HepG2 (cell line): ENCODE results near the gene CISD3. TPM values are rescaled to one million over a fixed set of nuclear protein-coding genes. Genes with fewer than 3 reads are reported as not detected.
A peak's percentile ranks its signal among the peaks of the same experiment; 100 is the strongest.

Experiments
- ATAC-seq: fragments of 200-7000 bp; cut with Tn5 transposase; 3 replicates; pipeline ENCODE4 v1.9.1; 2020; ENCODE audit warnings: mild to moderate bottlenecking, moderate library complexity
- BruUV-seq: library from RNA; stranded (reverse); fragments of 400-500 nt; replicated peaks from 2 replicates; lab custom pipeline; 2021; lab: Mats Ljungman, UMichigan
- CTCF ChIA-PET: fragments of 300-600 bp; formaldehyde crosslinking; extraction: SDS; loops from one replicate; lab custom pipeline; 2021; ENCODE audit warnings: low total read pairs, inconsistent platforms, low intra/inter-chr PET ratio; lab: Yijun Ruan, JAX
- POLR2A ChIA-PET: fragments of 350-600 bp; sonication (Branson Sonifier 250); formaldehyde crosslinking; loops from one replicate; lab custom pipeline; 2020; ENCODE audit warnings: antibody characterized with exemption, inconsistent platforms; lab: Yijun Ruan, JAX
- DNase-seq: peaks from one replicate; pipeline ENCODE4 v3.0.0-alpha.2; 2015; ENCODE audit warnings: low spot score
- FAIRE-seq: peaks from 3 replicates; lab custom pipeline; 2011; peaks lifted over from hg19 to GRCh38; lab: Jason Lieb, UNC
- H2AFZ ChIP-seq: one replicate; pipeline ENCODE4 v1.6.1; 2011; ENCODE audit warnings: low read length, inconsistent platforms
- H3K27ac ChIP-seq: fragments of 300-600 bp; 3 replicates; pipeline ENCODE4 v1.8.0; 2011; ENCODE audit warnings: mixed run types, mild to moderate bottlenecking, mixed read lengths, low read length, inconsistent platforms; ENCODE audit not compliant: insufficient read depth; ENCODE audit errors: extremely low read length
- H3K27me3 ChIP-seq, 2 experiments: fragments of 200-600 bp in 1 of 2; 2 replicates in 1 of 2; 3 replicates in 1 of 2; pipeline versions ENCODE4 v1.6.0 to v1.8.0; 2011; ENCODE audit warnings: low read length in 2 of 2, mild to moderate bottlenecking in 2 of 2, moderate library complexity in 2 of 2, inconsistent platforms in 1 of 2; ENCODE audit not compliant: insufficient read depth in 2 of 2, control insufficient read depth in 1 of 2
- H3K36me3 ChIP-seq, 2 experiments: fragments of 200-600 bp in 1 of 2; replicated peaks in 1 of 2; 2 replicates in 1 of 2; 3 replicates in 1 of 2; pipeline versions ENCODE4 v1.5.1 to v1.8.0; 2011; ENCODE audit warnings: low read length in 2 of 2, inconsistent platforms in 1 of 2; ENCODE audit not compliant: insufficient read depth in 2 of 2, control insufficient read depth in 1 of 2
- H3K4me1 ChIP-seq: 2 replicates; pipeline ENCODE4 v1.5.1; 2012; ENCODE audit warnings: low read length, inconsistent platforms; ENCODE audit not compliant: insufficient read depth
- H3K4me2 ChIP-seq: 2 replicates; pipeline ENCODE4 v1.6.0; 2011; ENCODE audit warnings: low read depth, low read length, inconsistent platforms
- H3K4me3 ChIP-seq, 3 experiments: fragments of 200-600 bp in 1 of 3; sonication (generic), shearing (Covaris generic) in 1 of 3; replicated peaks in 1 of 3; 2 replicates each; pipeline ENCODE4 v1.5.1; 2011 to 2016; ENCODE audit warnings: low read length in 3 of 3, inconsistent platforms in 2 of 3, low read depth in 2 of 3, mild to moderate bottlenecking in 2 of 3, control low read depth in 1 of 3, mixed read lengths in 1 of 3; ENCODE audit not compliant: insufficient read depth in 1 of 3
- H3K79me2 ChIP-seq: one replicate; pipeline ENCODE4 v1.6.1; 2011; ENCODE audit warnings: low read length, inconsistent platforms; ENCODE audit not compliant: insufficient read depth
- H3K9ac ChIP-seq: 2 replicates; pipeline ENCODE4 v1.6.0; 2011; ENCODE audit warnings: mild to moderate bottlenecking, low read depth, low read length, inconsistent platforms; ENCODE audit not compliant: insufficient read depth
- H3K9me3 ChIP-seq: 2 replicates; pipeline ENCODE4 v1.5.1; 2012; ENCODE audit warnings: mild to moderate bottlenecking, low read length
- H4K20me1 ChIP-seq: 2 replicates; pipeline ENCODE4 v1.6.0; 2011; ENCODE audit warnings: inconsistent platforms, mild to moderate bottlenecking, low read length, moderate library complexity; ENCODE audit not compliant: insufficient read depth
- CEBPZ ChIP-seq: IDR thresholded peaks from 2 replicates; pipeline ENCODE4 v1.6.1; 2012; ENCODE audit warnings: low read length, improper control_type of control experiment
- ETV6 ChIP-seq: sonication (generic); formaldehyde crosslinking; conservative IDR thresholded peaks from 2 replicates; pipeline ENCODE4 v1.4.0; 2020; ENCODE audit warnings: missing genetic modification reagents
- FOSL2 ChIP-seq: sonication (generic); formaldehyde crosslinking; IDR thresholded peaks from 2 replicates; pipeline ENCODE4 v1.4.0; 2020; ENCODE audit warnings: missing genetic modification reagents
- FOXJ3 ChIP-seq: sonication (generic); formaldehyde crosslinking; IDR thresholded peaks from 2 replicates; pipeline ENCODE4 v1.4.0; 2020; ENCODE audit warnings: missing genetic modification reagents, mild to moderate bottlenecking, borderline replicate concordance
- FOXK2 ChIP-seq: fragments of 450-650 bp; IDR thresholded peaks from 2 replicates; pipeline ENCODE4 v1.6.1; 2016
- GATA4 ChIP-seq: sonication (generic); IDR thresholded peaks from 2 replicates; pipeline ENCODE4 v1.6.1; 2016; ENCODE audit warnings: antibody characterized with exemption, low read depth, borderline replicate concordance
- GATAD1 ChIP-seq: IDR thresholded peaks from 2 replicates; pipeline ENCODE4 v1.6.1; 2016; ENCODE audit warnings: missing genetic modification reagents, missing compliant biosample characterization
- KLF6 ChIP-seq: IDR thresholded peaks from 2 replicates; pipeline ENCODE4 v1.8.0; 2016; ENCODE audit warnings: missing biosample characterization, missing genetic modification reagents
- MYC ChIP-seq: sonication (generic); formaldehyde crosslinking; IDR thresholded peaks from 2 replicates; pipeline ENCODE4 v1.9.0; 2021; ENCODE audit warnings: missing genetic modification reagents, borderline replicate concordance
- STAT6 ChIP-seq: sonication (generic); formaldehyde crosslinking; IDR thresholded peaks from 2 replicates; pipeline ENCODE4 v1.4.0; 2020; ENCODE audit warnings: missing genetic modification reagents, mild to moderate bottlenecking, borderline replicate concordance
- ZBTB1 ChIP-seq: sonication (generic); formaldehyde crosslinking; IDR thresholded peaks from 2 replicates; pipeline ENCODE4 v1.4.0; 2020; ENCODE audit warnings: missing genetic modification reagents, borderline replicate concordance
- ZBTB46 ChIP-seq: sonication (generic); formaldehyde crosslinking; IDR thresholded peaks from 2 replicates; pipeline ENCODE4 v1.4.0; 2020; ENCODE audit warnings: mild to moderate bottlenecking, missing genetic modification reagents, borderline replicate concordance
- ZBTB7A ChIP-seq: sonication (generic); formaldehyde crosslinking; IDR thresholded peaks from 2 replicates; pipeline ENCODE4 v1.8.0; 2022; ENCODE audit warnings: mild to moderate bottlenecking, missing genetic modification reagents
- ZBTB7B ChIP-seq: sonication (generic); formaldehyde crosslinking; IDR thresholded peaks from 2 replicates; pipeline ENCODE4 v1.4.0; 2020; ENCODE audit warnings: missing genetic modification reagents
- ZNF235 ChIP-seq: sonication (generic); formaldehyde crosslinking; IDR thresholded peaks from 2 replicates; pipeline ENCODE4 v1.8.1; 2023; ENCODE audit warnings: mild to moderate bottlenecking, missing genetic modification reagents, borderline replicate concordance
- ZNF24 ChIP-seq: fragments of 450-650 bp; IDR thresholded peaks from 2 replicates; pipeline ENCODE4 v1.6.1; 2017; ENCODE audit warnings: antibody characterized with exemption, mild to moderate bottlenecking
- ZNF256 ChIP-seq: sonication (generic); formaldehyde crosslinking; conservative IDR thresholded peaks from 2 replicates; pipeline ENCODE4 v1.4.0; 2020; ENCODE audit warnings: missing genetic modification reagents
- ZNF317 ChIP-seq: sonication (generic); formaldehyde crosslinking; IDR thresholded peaks from 2 replicates; pipeline ENCODE4 v1.5.0; 2020; ENCODE audit warnings: mild to moderate bottlenecking, missing genetic modification reagents
- ZNF33B ChIP-seq: sonication (generic); formaldehyde crosslinking; IDR thresholded peaks from 2 replicates; pipeline ENCODE4 v1.5.1; 2020; ENCODE audit warnings: mild to moderate bottlenecking, missing genetic modification reagents
- WGBS: methylation state at CpG from one replicate; pipeline ENCODE4 v1.1.6; 2017; ENCODE audit warnings: low lambda C conversion rate; 5-methylcytosine and 5-hydroxymethylcytosine counted together
- in situ Hi-C: cut with HindIII; loops from 2 replicates; pipeline ENCODE4 v1.10.0; 2017; ENCODE audit warnings: low pct_unique_long_range_greater_than_20kb; ENCODE audit not compliant: extremely low pct_ligation_motif_present
- intact Hi-C: fragments of 100-400 bp; cut with micrococcal nuclease; formaldehyde crosslinking; loops from one replicate; pipeline ENCODE4 v1.10.0; 2022; ENCODE audit not compliant: unreplicated experiment
- polyA plus RNA-seq, 8 experiments: library from polyadenylated mRNA; depleted of rRNA in 3 of 8; stranded (reverse) in 7 of 8; unstranded in 1 of 8; fragments of >200 nt; fragmentation: Illumina TruSeq in 4 of 8; extraction: Trizol in 4 of 8; gene quantifications; 2 replicates each; pipeline versions ENCODE4 v1.2.1 to v1.2.3, GENCODE V29; 2011 to 2016; ENCODE audit warnings: low read depth in 4 of 8, missing spikeins in 1 of 8, mixed read lengths in 1 of 8; ENCODE audit not compliant: insufficient read depth in 1 of 8
- total RNA-seq, 5 experiments: library from RNA; depleted of rRNA; stranded (reverse); fragments of >200 nt; fragmentation: Illumina TruSeq; extraction: Trizol; gene quantifications; 2 replicates each; pipeline ENCODE4 v1.2.3, GENCODE V29; 2016; ENCODE audit warnings: low read depth in 1 of 5

CISD3 gene
- total and polyA plus RNA-seq, 2 of the 13 experiments (the other 11 are each of a cell fraction or from before 2014, with no cell fraction given): 30.0 to 34.1 TPM

GRCh38 chr17:38750044-38750311 lies 19.8 kb downstream of the CISD3 start:
- Histone ChIP-seq H2AFZ (no peak overlapping the region), H3K36me3 (peaks cover 0 to 6% of the 10 kb centered on the region in 2 experiments; a peak in 1 of 5 replicates), H3K4me3 (peak overlapping the region; percentile 82 to 93 (median 84)), H3K4me2 (peak overlapping the region; percentile 91), H3K27ac (peak overlapping the region; percentile 68), H3K79me2 (peaks cover 41% of the 10 kb centered on the region), H4K20me1 (no peaks in the 10 kb centered on the region), H3K9ac (peak overlapping the region; percentile 68), H3K9me3 (no peaks in the 10 kb centered on the region), H3K4me1 (peaks cover 50% of the 10 kb centered on the region), H3K27me3 (no peaks in the 10 kb centered on the region; a peak in 1 of 5 replicates)
- no TSS peak for BruUV-seq
- 2% methylated on average over 8 of the region's 12 CpGs for WGBS
- intact Hi-C loops (loop anchor here (5.0 kb wide), 2 partner anchors 117 to 1357 kb away; no protein-coding TSS in a partner anchor), in situ Hi-C loops (loop anchor here (25.0 kb wide), 1 partner anchor 412 kb away; the partner anchor contains the start of genes ARL5C and PLXDC1)
- DNase-seq (no peak), FAIRE-seq (no peak), ATAC-seq (no peak)
- ChIA-PET POLR2A (interaction anchor here (0.8 to 4.4 kb wide), 10 partner anchors 14 to 120 kb away, joined by 4 to 57 read pairs (median 6); partner anchors contain the start of genes CISD3 and LASP1), CTCF (no interaction called here)
- TF ChIP-seq STAT6 (CRISPR knock-in tag) (no peak), ETV6 (CRISPR knock-in tag) (no peak), GATAD1 (CRISPR knock-in tag) (no peak), ZNF317 (no peak), ZBTB1 (CRISPR knock-in tag) (no peak), ZNF235 (no peak; the same call in 1 of the 2 replicates), ZNF256 (CRISPR knock-in tag) (0 out of 2 replicates have a peak, but pooled peaks have one; percentile 3), ZBTB7A (CRISPR knock-in tag) (no peak), GATA4 (0 out of 2 replicates have a peak, but pooled peaks have one; percentile 11), ZBTB7B (CRISPR knock-in tag) (0 out of 2 replicates have a peak, but pooled peaks have one; percentile 17), CEBPZ (no peak), MYC (CRISPR knock-in tag) (peak; percentile 8; the same call in 1 of the 2 replicates), FOXJ3 (CRISPR knock-in tag) (no peak), ZNF24 (no peak), ZBTB46 (CRISPR knock-in tag) (no peak), FOXK2 (no peak), KLF6 (CRISPR knock-in tag) (no peak), FOSL2 (CRISPR knock-in tag) (no peak), ZNF33B (no peak)
